Spleen (tissue), 11 donors: ENCODE data around the gene ATP12A. TPM values are rescaled to one million over a fixed set of nuclear protein-coding genes. Genes with fewer than 3 reads are reported as not detected.

ENCODE experiments used
- DNase-seq: peaks from one replicate; pipeline ENCODE4 v3.0.0-alpha.2; 2020
- H3K27ac ChIP-seq, 8 donors: fragments of 200-600 bp; sonication (generic) in 7 of 8; 1 replicate in 4 of 8; 2 replicates in 4 of 8; pipeline versions ENCODE4 v1.5.0 to v1.8.0; 2016 to 2021; ENCODE audit warnings: inconsistent platforms in 4 of 8, mild to moderate bottlenecking in 4 of 8, moderate library complexity in 1 of 8
- H3K27me3 ChIP-seq, 7 donors: fragments of 200-600 bp; sonication (generic) in 6 of 7; replicated peaks in 1 of 7; 1 replicate in 4 of 7; 2 replicates in 3 of 7; pipeline versions ENCODE4 v1.5.0 to v1.8.0; 2016 to 2021; ENCODE audit warnings: inconsistent platforms in 3 of 7, mild to moderate bottlenecking in 1 of 7
- H3K36me3 ChIP-seq, 6 donors: fragments of 200-600 bp; sonication (generic) in 5 of 6; 1 replicate in 4 of 6; 2 replicates in 2 of 6; pipeline versions ENCODE4 v1.5.0 to v1.8.0; 2016 to 2021; ENCODE audit warnings: inconsistent platforms in 2 of 6
- H3K4me1 ChIP-seq, 6 donors: fragments of 200-600 bp; sonication (generic) in 5 of 6; 1 replicate in 3 of 6; 2 replicates in 3 of 6; pipeline versions ENCODE4 v1.5.0 to v1.8.0; 2016 to 2021; ENCODE audit warnings: inconsistent platforms in 3 of 6
- H3K4me3 ChIP-seq, 8 donors: fragments of 200-600 bp; sonication (generic) in 7 of 8; 1 replicate in 4 of 8; 2 replicates in 4 of 8; pipeline versions ENCODE4 v1.5.0 to v1.8.0; 2016 to 2021; ENCODE audit warnings: inconsistent platforms in 4 of 8, mild to moderate bottlenecking in 4 of 8, moderate library complexity in 2 of 8
- H3K9me3 ChIP-seq, 8 donors: fragments of 200-600 bp; sonication (generic) in 7 of 8; 1 replicate in 4 of 8; 2 replicates in 4 of 8; pipeline versions ENCODE4 v1.5.0 to v1.8.0; 2016 to 2021; ENCODE audit warnings: inconsistent platforms in 4 of 8
- CTCF ChIP-seq, 11 experiments: fragments of 200-600 bp in 7 of 11; fragments of 450-650 bp in 4 of 11; sonication (generic) in 4 of 11; IDR thresholded peaks in 8 of 11; conservative IDR thresholded peaks in 3 of 11; 1 replicate in 7 of 11; 2 replicates in 4 of 11; pipeline versions ENCODE4 v1.4.0 to v1.8.0; 2016 to 2021; ENCODE audit warnings: antibody characterized with exemption in 11 of 11, inconsistent platforms in 4 of 11, mild to moderate bottlenecking in 1 of 11
- POLR2A ChIP-seq, 3 donors: fragments of 450-650 bp; IDR thresholded peaks; one replicate each; pipeline ENCODE4 v1.5.1; 2017; ENCODE audit warnings: antibody characterized with exemption in 3 of 3, mild to moderate bottlenecking in 1 of 3
- POLR2AphosphoS5 ChIP-seq, 3 donors: sonication (generic); formaldehyde crosslinking; IDR thresholded peaks; one replicate each; pipeline ENCODE4 v1.5.1; 2017; ENCODE audit warnings: antibody characterized with exemption in 3 of 3
- WGBS, 5 donors: extraction: QIAGEN DNeasy Blood & Tissue Kit in 3 of 5; methylation state at CpG; one replicate each; pipeline versions ENCODE4 v1.1.5 to v1.1.7; 2013 to 2018; 5-methylcytosine and 5-hydroxymethylcytosine counted together
- intact Hi-C: fragments of 100-400 bp; cut with DNase I; formaldehyde crosslinking; loops from one replicate; pipeline ENCODE4 v1.15.0; 2023; ENCODE audit warnings: low total_unique reads
- polyA plus RNA-seq, 3 donors: library from polyadenylated mRNA; stranded (reverse); fragments of 200-250 nt; gene quantifications; one replicate each; pipeline ENCODE4 v1.2.1, GENCODE V29; 2013
- total RNA-seq, 7 donors: library from RNA; depleted of rRNA in 3 of 7; stranded (reverse); fragments of >200 nt in 3 of 7; fragmentation: NEBNext Ultra II Directional in 4 of 7; extraction: Animal tissue kit (Norgen Biotek cat#: 25700) in 4 of 7; gene quantifications; one replicate each; pipeline versions ENCODE4 v1.1.0 to v1.2.1, GENCODE V29; 2016 to 2021
- donor health status: healthy with polysubstance abuse.
- donor health status: DM: no; HTN: no; CAD: no; lungs with moderate emphysema.
- donor health status: DM: no; HTN: no; CAD: no.
- donor health status: Bipolar disorder and iron deficiency.
- donor health status: healthy.
- donor health status: DM: no; HTN: no; CAD: no.
- donor health status: DM: yes; HTN: yes; CAD: no.

Gene ATP12A
- total and polyA plus RNA-seq, 10 donors = not detected

GRCh38 chr13:24654741-24655140, 25.5 kb upstream of the ATP12A start:
- Histone ChIP-seq H3K4me3 (no peak overlapping the region), H3K4me1 (no peaks in the 10 kb centered on the region)
- intact Hi-C loops = no loop called here

GRCh38 chr13:24659239-24659638, 21.0 kb upstream of the ATP12A start:
- intact Hi-C loops = no loop called here

More at GRCh38 chr13:24654741-24655140, 25.5 kb upstream of the ATP12A start:
- TF ChIP-seq CTCF (IDR thresholded peaks at IDR 0.05 in 8 of 11, conservative IDR thresholded peaks at IDR 0.05 in 3 of 11) (no peak), POLR2A (IDR thresholded peaks at IDR 0.05) (no peak), POLR2AphosphoS5 (IDR thresholded peaks at IDR 0.05) (no peak)
- Histone ChIP-seq H3K27me3 (peaks cover 0 to 6% (median 0%) of the 10 kb centered on the region in 7 donors), H3K27ac (no peak overlapping the region), H3K9me3 (no peaks in the 10 kb centered on the region), H3K36me3 (no peaks in the 10 kb centered on the region)
- DNase-seq = no peak
- WGBS, 5 donors = 78 to 90% (median 82%) methylated on average over 7 of the region's 7 CpGs

GRCh38 chr13:24660023-24660741, 20.0 kb upstream of the ATP12A start:
- H3K9me3 ChIP-seq = no peaks in the 10 kb centered on the region
- TF ChIP-seq POLR2AphosphoS5 (IDR thresholded peaks at IDR 0.05) (no peak), POLR2A (IDR thresholded peaks at IDR 0.05) (no peak)
- WGBS, 5 donors = 55 to 69% (median 60%) methylated on average over 4 of the region's 4 CpGs

More at GRCh38 chr13:24659239-24659638, 21.0 kb upstream of the ATP12A start:
- Histone ChIP-seq H3K4me3 (no peak overlapping the region), H3K9me3 (no peaks in the 10 kb centered on the region), H3K4me1 (no peaks in the 10 kb centered on the region), H3K36me3 (no peaks in the 10 kb centered on the region), H3K27ac (no peak overlapping the region), H3K27me3 (no peaks in the 10 kb centered on the region)
- WGBS, 5 donors = 66 to 77% (median 69%) methylated on average over 3 of the region's 3 CpGs
- no peak for TF ChIP-seq POLR2AphosphoS5 (IDR thresholded peaks at IDR 0.05)
- TF ChIP-seq CTCF (IDR thresholded peaks at IDR 0.05 in 8 of 11, conservative IDR thresholded peaks at IDR 0.05 in 3 of 11) = no peak
- no peak for TF ChIP-seq POLR2A (IDR thresholded peaks at IDR 0.05)
- no peak for DNase-seq

GRCh38 chr13:24661713-24662112, 18.5 kb upstream of the ATP12A start:
- Histone ChIP-seq H3K36me3 (no peaks in the 10 kb centered on the region), H3K4me1 (no peaks in the 10 kb centered on the region), H3K27ac (no peak overlapping the region), H3K9me3 (no peaks in the 10 kb centered on the region), H3K27me3 (no peaks in the 10 kb centered on the region), H3K4me3 (no peak overlapping the region)
- TF ChIP-seq CTCF (IDR thresholded peaks at IDR 0.05 in 8 of 11, conservative IDR thresholded peaks at IDR 0.05 in 3 of 11) = no peak
- no peak for TF ChIP-seq POLR2AphosphoS5 (IDR thresholded peaks at IDR 0.05)
- no peak for TF ChIP-seq POLR2A (IDR thresholded peaks at IDR 0.05)
- no peak for DNase-seq
- intact Hi-C loops = no loop called here
- WGBS, 5 donors = 66 to 79% (median 74%) methylated on average over 5 of the region's 5 CpGs

More at GRCh38 chr13:24660023-24660741, 20.0 kb upstream of the ATP12A start:
- H3K4me1 ChIP-seq = no peaks in the 10 kb centered on the region
- DNase-seq = no peak
- H3K4me3 ChIP-seq = no peak overlapping the region
- intact Hi-C loops = no loop called here
- H3K27ac ChIP-seq = no peak overlapping the region
- H3K27me3 ChIP-seq = no peaks in the 10 kb centered on the region
- H3K36me3 ChIP-seq = no peaks in the 10 kb centered on the region
